Activated CD4-positive, CD25-positive, alpha-beta regulatory T cell treated with anti-CD3 and anti-CD28 coated beads, Interleukin-2, amount 50 U/mL, for 72 hours (primary cell): ENCODE measurements around the gene PDK2.

Experiments
- DNase-seq: peaks from one replicate; pipeline ENCODE4 v3.0.0; 2021

Gene PDK2

DNA sequence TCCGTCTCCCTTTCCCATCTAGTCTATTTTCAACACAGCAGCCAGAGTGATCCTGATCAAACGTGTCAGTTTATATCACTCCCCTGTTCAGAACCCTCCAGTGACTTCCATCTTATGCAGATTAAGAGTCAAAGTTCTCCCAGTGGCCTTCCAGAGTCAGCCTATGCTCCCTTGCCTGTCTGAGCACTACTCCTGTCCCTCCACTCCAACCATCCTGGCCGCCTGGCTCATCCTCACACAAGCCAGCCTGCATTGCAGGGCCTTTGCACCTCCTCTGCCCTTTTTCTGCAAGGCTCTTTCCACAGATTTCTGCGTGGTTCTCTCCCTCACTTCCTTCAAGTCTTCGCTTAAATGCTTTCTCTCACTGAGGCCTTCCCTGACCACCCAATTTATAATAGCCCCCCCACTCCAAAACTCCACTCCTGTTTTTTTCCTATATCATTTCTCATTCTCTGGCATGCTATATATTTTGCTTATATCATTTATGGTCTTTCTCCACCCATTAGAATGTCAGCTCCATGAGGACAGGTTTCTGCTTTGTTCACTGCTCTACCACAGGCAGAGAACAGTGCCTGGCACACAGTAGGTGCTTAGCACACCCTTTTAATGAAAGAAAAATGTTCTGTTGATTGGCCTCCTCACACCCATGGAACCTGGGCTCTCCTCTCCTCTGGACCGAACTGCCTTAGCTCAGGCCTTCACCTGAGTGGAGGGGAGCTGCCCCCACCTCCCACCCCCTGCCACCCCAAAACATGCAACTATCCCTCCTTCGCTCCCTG lies 25.5 kb downstream of the PDK2 start:
- DNase-seq, result no peak

DNA sequence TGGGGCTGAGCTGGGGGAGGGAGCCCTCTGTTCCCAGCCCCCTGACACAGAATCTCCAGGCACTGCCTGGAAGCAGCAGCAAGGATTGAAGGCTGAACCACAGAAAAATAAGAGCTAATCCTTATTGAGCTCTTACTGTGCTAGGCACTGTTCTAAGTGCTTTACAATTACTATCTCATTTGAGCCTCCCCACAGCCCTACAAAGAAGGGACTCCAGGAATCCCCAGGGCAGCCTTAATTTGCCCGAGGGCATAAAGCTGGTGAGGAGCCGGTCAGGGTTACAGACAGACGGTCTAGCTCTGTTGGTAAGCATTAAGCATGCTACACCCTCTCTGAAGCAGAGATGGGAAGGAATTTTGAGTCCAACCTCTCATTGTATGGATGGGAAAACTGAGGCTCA lies 27.8 kb downstream of the PDK2 start:
- DNase-seq, result no peak

DNA sequence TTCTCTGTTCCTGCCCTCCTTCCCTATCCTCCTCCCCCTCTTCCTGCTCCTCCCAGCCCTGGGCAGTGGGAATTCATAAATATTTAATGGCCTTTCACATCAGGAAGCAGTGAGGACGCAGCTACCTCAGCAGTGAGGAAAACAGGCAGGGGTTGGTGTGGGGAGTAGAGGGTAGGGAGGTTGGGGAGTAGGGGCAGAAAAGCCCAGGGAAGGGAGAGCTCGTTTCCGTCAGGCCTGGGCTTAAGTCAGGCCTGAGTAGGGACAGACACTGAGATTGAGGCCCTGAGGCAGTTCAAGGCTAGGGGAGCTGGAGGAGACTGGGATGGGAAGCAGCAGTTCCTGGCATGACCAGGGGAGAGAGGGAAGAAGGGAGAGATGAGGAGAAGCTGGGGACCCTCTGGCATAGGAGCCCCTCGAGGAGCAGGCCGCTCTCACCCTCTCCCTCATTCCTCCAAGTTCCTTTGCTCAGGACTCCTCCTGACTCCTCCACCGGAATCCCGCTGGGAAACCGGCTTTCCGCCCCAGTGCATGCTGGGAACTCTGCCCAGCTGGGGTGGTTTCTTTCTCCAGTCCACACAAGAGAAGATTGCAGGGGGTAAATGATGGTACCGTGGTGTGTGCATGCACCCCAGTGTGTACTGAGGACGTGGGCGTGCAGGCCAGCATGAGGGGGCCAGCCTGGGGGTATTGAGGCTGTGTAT lies 28.6 kb downstream of the PDK2 start:
- DNase-seq, result no peak

DNA sequence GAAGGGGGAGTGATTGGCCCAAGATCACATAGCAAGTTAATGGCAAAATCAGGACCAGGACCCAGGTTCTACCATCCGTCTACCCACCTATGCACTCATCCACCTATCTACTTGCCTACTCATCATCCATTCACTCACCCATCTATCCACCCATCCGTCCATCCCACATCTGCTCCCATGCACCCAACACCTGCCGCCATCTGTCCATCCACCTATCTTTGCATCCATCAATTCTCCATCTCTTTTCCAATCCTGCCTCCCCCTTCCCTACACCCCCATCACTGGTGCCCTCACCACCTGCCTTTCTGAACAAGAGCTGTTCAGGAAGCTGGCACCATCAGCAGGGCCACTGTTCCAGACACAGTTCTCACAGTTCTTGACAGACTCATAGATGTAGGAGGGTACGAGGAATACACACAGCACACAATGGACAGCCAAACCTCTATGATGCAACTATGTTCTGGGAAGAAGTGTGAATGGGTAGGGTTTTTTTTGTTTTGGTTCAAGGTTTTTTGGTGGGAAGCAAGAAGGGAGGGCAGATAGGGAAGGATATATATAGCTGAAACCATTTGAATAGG lies 30.4 kb downstream of the PDK2 start:
- DNase-seq, result no peak

DNA sequence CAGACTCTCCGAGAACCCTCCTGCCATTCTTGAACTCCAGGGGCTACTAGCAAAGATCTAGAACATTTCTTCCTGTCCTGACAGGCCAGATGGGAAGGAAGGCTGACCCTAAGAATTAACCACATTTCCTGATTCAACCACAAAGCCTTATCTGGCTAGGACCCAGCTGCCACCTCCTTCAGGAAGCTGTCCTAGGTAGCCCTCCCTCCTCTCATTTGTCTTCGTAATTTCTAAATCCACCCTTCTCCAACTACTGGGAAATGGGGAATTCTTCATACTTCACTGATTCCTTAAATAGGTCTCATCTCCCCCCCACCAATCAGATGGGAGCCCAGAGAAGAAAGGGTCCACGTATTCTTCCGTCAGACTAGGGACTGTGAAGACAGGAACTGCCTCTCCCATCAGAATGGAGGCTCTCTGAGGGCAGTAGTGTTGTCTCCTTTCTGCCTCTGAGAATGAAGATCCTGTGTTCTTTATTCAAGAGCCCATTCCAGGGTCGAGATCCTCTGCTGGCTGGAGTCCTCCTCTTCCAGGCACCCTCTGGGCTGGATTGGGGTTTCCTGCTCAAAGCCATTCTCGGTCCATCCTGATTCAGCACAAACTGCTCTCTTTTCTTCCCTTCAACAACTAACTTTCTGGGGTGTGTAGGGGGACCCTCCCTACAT lies 32.7 kb downstream of the PDK2 start:
- DNase-seq, result no peak

DNA sequence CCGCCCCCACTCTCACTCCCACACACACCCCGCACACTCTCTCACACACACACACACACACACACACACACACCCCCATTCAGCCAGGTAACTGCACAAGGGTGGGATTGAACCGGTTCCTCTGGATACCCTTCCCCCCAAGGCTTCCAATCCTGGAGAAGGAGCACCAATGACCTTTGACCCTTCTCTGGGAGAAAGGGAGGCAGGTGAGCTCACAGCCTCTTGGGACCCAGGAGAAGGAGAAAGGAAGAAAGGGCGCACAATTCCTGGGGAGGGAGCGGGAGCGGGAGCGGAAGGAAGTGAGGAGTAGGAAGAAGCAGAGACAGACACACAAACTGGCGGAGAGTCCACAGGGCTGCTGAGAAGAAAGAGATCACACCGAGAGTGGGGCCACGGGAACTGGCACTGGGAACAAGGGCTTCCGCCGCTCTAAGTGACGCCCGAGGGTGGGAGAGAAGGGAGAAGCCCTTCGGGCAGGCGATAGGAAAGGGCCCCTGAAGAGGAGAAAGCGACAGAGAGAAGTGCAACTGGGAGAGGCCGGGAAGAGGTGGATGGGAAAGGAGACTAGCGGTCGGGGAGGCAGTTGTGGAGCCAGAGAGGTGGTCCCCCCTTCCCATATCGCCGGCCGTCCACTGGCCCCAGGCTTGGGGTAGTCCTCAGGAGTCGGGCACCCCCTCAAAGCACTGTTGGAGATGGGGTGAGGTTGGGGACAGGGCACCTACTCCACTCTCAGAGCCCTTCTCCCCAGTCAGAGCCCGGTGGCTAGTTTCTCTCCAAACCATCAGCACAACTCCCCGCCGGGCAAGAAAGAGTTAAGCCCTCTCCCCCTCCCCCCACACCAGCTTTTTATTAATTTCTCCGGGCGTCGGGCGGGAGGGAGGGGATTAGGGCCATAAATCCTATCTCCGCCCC lies 33.5 kb downstream of the PDK2 start:
- DNase-seq, result no peak

GRCh38 chr17:50129353-50129727 lies 34.2 kb downstream of the PDK2 start:
- no peak for DNase-seq

- DNase-seq, result no peak
These were observed 34.8 kb downstream of the PDK2 start, which contains the start of gene SAMD14 for GRCh38 chr17:50129728-50130558. SAMD14 (minus strand) TSS chr17:50130160; CDS start chr17:50124959, 5,201 bp downstream.

DNA sequence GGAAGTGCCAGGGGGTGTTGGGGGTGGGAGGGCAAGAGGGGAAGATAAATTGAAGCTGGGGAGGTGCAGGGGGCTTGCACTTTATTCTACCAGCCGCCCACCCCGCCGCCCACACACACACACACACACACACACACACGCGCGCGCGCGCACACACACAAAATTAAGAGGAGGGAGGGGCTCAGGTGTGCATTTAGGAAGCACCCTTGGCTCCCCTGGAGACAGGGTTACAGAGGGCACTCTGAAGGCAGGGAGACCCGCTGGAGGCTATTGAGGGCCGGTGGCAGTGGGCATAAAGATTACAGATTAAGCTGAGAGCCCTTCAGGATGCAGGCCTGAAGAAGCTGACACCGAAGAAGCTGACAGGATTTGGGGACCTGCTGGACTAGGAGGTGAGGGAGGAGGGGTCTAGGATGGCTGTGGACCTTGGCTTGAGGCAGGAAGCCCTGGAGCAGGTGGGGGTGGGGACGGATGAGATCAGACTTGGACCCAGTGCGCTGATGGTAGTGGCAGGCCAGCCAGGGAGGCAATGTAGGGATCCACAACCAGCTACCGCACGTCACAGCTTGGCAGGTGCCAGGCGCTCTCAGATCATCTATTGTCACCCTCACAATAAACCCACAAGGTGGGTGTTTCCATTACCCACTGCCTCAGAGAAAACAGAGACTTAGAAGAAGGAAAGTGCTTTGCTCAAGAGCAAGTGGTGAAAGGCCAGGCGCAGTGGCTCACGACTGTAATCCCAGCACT lies 35.6 kb downstream of the PDK2 start:
- no peak for DNase-seq

DNA sequence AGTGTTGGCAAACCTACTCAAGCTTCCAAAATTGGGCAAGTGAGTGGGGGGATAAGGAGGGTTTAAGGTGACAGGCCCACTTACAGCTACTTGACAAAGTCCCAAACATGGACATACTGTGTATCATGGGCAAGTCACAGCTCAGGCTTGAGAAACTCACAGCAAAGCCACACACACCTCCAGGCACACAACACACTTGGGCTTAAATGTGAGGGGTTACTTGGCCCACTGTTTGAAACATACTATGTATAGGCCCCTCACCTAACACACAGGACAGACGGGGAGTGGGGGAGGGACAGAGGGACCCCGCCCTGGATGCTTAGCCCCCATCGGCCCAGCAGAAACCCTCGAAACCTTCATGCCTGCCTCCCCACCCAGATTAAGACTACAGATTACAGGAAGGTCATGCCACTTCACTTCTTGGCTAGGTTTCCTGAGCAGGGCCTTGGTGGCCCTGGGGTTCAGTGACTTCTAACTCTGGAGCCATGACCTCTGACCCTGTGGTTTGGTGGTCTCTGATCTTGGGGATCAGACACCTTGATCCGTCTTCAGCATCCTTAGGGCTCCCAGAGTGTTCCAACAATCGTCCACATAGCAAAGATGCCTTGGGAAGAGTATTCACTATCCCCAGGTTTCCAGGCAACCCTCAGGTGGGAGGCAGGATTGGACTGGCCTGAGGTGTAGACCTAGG lies 37.1 kb downstream of the PDK2 start:
- DNase-seq, result no peak

- no peak for DNase-seq
These were observed 38.0 kb downstream of the PDK2 start for GRCh38 chr17:50133028-50133768.

DNA sequence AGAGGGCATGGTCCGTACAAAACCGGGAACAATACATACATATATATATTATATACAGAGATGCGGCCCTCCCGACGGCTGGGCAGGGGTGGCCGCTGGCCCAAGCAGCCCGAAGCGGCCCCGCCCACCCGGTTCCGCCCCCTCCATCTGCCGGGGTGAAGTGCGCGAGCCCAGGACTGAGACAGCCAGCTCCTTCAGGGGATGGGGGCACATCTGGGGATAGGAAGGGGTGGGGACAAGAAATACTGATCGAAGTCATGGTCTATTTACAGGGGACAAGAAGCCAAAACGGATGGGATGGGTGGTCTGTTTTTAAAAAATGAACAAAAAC lies 38.6 kb downstream of the PDK2 start:
- no peak for DNase-seq

DNA sequence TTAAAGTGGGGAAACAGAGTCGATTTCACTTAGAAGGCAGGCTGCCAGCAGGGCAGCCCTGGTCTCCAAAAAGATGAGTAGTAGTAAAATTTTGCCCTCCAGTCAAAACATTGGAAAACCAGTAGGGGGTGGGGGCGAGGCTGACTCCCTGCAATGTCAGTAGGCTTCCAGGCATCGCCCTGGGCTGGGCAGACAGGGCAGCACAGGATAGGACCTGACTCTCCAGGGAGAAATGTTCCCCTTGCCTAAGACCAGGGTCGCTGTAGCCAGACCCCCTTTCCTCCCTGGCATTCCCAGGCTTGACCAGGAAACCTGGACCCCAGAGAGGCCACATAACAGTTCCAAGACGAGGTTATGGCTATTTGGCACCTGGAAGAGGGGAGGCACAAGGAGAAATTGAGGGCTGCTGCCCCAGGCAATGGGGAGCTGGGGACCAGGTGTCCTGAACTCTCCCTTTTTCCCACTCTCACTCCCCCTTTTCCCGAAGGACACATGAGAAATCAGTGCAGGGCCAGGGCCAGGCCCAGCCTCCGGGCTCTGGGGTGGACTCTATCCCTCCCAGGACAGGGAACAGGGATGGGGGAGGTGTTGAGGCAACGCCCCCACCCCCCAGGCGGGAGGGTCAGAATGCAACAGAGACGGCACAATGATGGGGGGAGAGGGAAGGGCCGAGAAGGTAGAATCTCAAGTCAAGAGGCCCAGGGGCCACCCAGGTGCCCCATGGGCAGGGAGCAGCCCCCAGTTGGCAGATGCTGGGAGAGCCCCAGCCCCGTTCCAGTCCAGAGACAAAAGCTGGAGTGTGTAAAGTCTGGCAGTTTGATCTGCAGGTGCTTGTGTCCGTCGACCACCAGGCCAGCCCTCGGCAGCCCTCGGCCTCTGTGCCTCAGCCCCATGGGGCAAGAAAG lies 39.3 kb downstream of the PDK2 start:
- no peak for DNase-seq

- no peak for DNase-seq
These were observed 40.4 kb downstream of the PDK2 start for GRCh38 chr17:50135316-50136095.

DNA sequence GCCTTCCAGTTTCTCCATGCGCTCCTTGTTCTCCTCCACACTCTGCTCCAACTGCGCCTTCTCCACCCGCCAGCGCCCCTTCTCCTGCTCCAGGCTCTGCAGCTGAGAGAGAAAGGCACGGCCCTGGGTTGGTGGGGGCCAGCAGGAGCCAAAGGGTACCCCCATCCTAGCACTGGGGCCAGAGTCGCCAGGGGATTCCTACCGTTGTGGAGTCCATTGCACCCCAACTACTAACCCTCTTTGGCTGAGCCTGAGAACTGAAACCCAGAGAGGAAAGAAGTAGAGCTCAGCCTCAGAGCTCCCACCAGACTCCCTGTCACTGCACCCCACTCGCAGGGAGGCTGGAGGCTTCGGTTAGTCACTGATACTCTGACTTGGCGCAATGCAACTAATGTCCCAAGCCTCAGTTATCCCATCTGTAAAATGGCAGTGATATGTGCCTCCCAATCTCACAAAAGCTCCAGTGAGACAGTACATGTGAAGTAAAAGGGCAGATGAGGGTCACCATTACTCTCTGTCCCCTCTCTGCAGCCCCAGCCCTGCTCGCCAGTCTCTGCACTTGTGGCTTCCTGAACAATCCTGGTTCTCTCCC lies 41.0 kb downstream of the PDK2 start:
- no peak for DNase-seq

GRCh38 chr17:50137042-50137441 lies 41.9 kb downstream of the PDK2 start:
- DNase-seq, result no peak

DNA sequence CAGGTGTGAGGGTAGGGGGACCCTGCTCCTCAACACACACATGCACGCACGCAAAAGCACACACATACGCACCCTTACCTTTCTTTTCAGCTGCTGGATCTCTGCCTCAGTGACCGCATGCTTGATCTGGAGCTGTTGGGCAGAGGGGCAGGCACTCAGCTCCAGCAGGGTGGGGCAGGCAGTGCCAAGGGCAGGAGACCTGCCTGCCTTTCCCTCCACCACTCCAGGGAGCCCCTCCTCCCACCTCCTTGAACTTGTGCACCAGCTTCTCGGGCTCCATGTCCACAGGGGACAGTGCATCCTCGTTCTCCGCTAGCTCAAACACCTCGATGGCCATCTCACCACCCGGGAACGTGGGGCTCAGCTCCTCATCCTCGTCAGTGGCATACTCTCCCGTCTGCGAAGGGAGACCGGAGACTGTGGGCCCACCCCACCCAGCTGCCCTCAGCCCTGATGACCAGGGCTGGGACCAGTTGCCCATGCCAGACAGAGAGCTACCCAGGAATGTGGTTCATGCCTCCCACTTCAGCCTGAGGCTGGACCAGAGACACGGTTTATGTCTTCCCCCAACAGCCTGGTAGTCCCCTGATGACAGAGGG lies 44.1 kb downstream of the PDK2 start:
- DNase-seq, result no peak
